Muscle of leg (tissue), 11 donors: ENCODE results near the gene SFRP2. TPM values are rescaled to one million over a fixed set of nuclear protein-coding genes. Genes with fewer than 3 reads are reported as not detected.

Experiments
- DNase-seq: peaks from one replicate; pipeline ENCODE4 v3.0.0; 2013
- H3K27ac ChIP-seq: one replicate; pipeline ENCODE4 v1.5.1; 2013; ENCODE audit warnings: mild to moderate bottlenecking, low read length, control low read depth
- H3K27me3 ChIP-seq: one replicate; pipeline ENCODE4 v1.6.1; 2013; ENCODE audit warnings: low read length; ENCODE audit not compliant: control insufficient read depth, insufficient read depth
- H3K36me3 ChIP-seq: one replicate; pipeline ENCODE4 v1.6.1; 2013; ENCODE audit warnings: low read length; ENCODE audit not compliant: control insufficient read depth, insufficient read depth
- H3K4me1 ChIP-seq: one replicate; pipeline ENCODE4 v1.6.1; 2013; ENCODE audit warnings: low read length; ENCODE audit not compliant: control insufficient read depth, insufficient read depth
- H3K4me3 ChIP-seq: one replicate; pipeline ENCODE4 v1.5.1; 2013; ENCODE audit warnings: low read length, control low read depth
- H3K9me3 ChIP-seq: replicated peaks from 2 replicates; pipeline ENCODE4 v1.6.1; 2013; ENCODE audit warnings: low read depth, low read length; ENCODE audit not compliant: control insufficient read depth
- WGBS: methylation state at CpG from one replicate; pipeline ENCODE4 v1.1.5; 2013; ENCODE audit warnings: missing lambda C conversion rate; ENCODE audit not compliant: insufficient coverage; 5-methylcytosine and 5-hydroxymethylcytosine counted together
- polyA plus RNA-seq, 8 donors: library from polyadenylated mRNA; unstranded; fragments of 120-200 nt; gene quantifications; one replicate each; pipeline versions ENCODE4 v1.2.1 to v1.2.3, GENCODE V29; 2013; ENCODE audit warnings: inconsistent platforms in 1 of 8, low replicate concordance in 1 of 8; ENCODE audit not compliant: insufficient read length in 8 of 8, insufficient read depth in 1 of 8
- total RNA-seq: library from RNA; stranded (reverse); fragments of 120-200 nt; gene quantifications from one replicate; pipeline ENCODE4 v1.2.4, GENCODE V29; 2013

The SFRP2 gene
- total and polyA plus RNA-seq, 9 donors: 33.7 to 136 (median 70.1) TPM

GRCh38 chr4:153799694-153800074 is 10.8 kb upstream of the SFRP2 start:
- peak; percentile 65 for DNase-seq
- no CpG with 5 or more reads among the region's 2 CpGs for WGBS

GRCh38 chr4:153798901-153799693 is 10.2 kb upstream of the SFRP2 start:
- Histone ChIP-seq H3K27me3 (no peaks in the 10 kb centered on the region), H3K4me1 (no peaks in the 10 kb centered on the region), H3K4me3 (no peak overlapping the region), H3K36me3 (no peaks in the 10 kb centered on the region), H3K27ac (no peak overlapping the region), H3K9me3 (no peaks in the 10 kb centered on the region)
- no peak for DNase-seq
- WGBS: no CpG with 5 or more reads among the region's 3 CpGs

More at GRCh38 chr4:153799694-153800074, 10.8 kb upstream of the SFRP2 start:
- no peak overlapping the region for H3K27ac ChIP-seq
- H3K4me3 ChIP-seq: no peak overlapping the region
- no peaks in the 10 kb centered on the region for H3K36me3 ChIP-seq
- no peaks in the 10 kb centered on the region for H3K27me3 ChIP-seq
- H3K4me1 ChIP-seq: peaks cover 1% of the 10 kb centered on the region
- no peaks in the 10 kb centered on the region for H3K9me3 ChIP-seq

GRCh38 chr4:153798420-153798819 is 9.5 kb upstream of the SFRP2 start:
- WGBS: no CpG with 5 or more reads among the region's 3 CpGs
- Histone ChIP-seq H3K4me1 (no peaks in the 10 kb centered on the region), H3K9me3 (no peaks in the 10 kb centered on the region), H3K36me3 (no peaks in the 10 kb centered on the region), H3K4me3 (no peak overlapping the region), H3K27me3 (peaks cover 1% of the 10 kb centered on the region), H3K27ac (no peak overlapping the region)
- peak; percentile 59 for DNase-seq

- no peak for DNase-seq
- H3K36me3 ChIP-seq: no peaks in the 10 kb centered on the region
- H3K4me1 ChIP-seq: peaks cover 31% of the 10 kb centered on the region
- 77% methylated on average over 2 of the region's 5 CpGs for WGBS
- H3K27ac ChIP-seq: no peak overlapping the region
- no peaks in the 10 kb centered on the region for H3K9me3 ChIP-seq
- peaks cover 45% of the 10 kb centered on the region for H3K27me3 ChIP-seq
- H3K4me3 ChIP-seq: no peak overlapping the region
Observed at GRCh38 chr4:153794006-153794405, 5.1 kb upstream of the SFRP2 start.

GRCh38 chr4:153792618-153793247 is 3.9 kb upstream of the SFRP2 start:
- peak overlapping the region; percentile 27 for H3K4me3 ChIP-seq
- H3K27me3 ChIP-seq: peaks cover 57% of the 10 kb centered on the region
- H3K9me3 ChIP-seq: no peaks in the 10 kb centered on the region
- DNase-seq: no peak
- WGBS: 21% methylated on average over 25 of the region's 39 CpGs
- H3K36me3 ChIP-seq: no peaks in the 10 kb centered on the region
- no peak overlapping the region for H3K27ac ChIP-seq
- peaks cover 38% of the 10 kb centered on the region for H3K4me1 ChIP-seq

GRCh38 chr4:153791746-153792617 is 3.1 kb upstream of the SFRP2 start:
- 4% methylated on average over 22 of the region's 37 CpGs for WGBS
- no peak overlapping the region for H3K27ac ChIP-seq
- H3K9me3 ChIP-seq: no peaks in the 10 kb centered on the region
- peak overlapping the region; percentile 27 for H3K4me3 ChIP-seq
- no peaks in the 10 kb centered on the region for H3K36me3 ChIP-seq
- peaks cover 38% of the 10 kb centered on the region for H3K4me1 ChIP-seq
- H3K27me3 ChIP-seq: peaks cover 63% of the 10 kb centered on the region
- peak; percentile 92 for DNase-seq

- H3K9me3 ChIP-seq: no peaks in the 10 kb centered on the region
- WGBS: 4% methylated on average over 48 of the region's 51 CpGs
- peaks cover 66% of the 10 kb centered on the region for H3K27me3 ChIP-seq
- peak; percentile 72 for DNase-seq
- no peaks in the 10 kb centered on the region for H3K36me3 ChIP-seq
- H3K27ac ChIP-seq: peak overlapping the region; percentile 44
- H3K4me1 ChIP-seq: peaks cover 38% of the 10 kb centered on the region
- H3K4me3 ChIP-seq: peak overlapping the region; percentile 27
Observed at GRCh38 chr4:153790962-153791551, 2.2 kb upstream of the SFRP2 start.

- no peaks in the 10 kb centered on the region for H3K9me3 ChIP-seq
- H3K27ac ChIP-seq: peak overlapping the region; percentile 44
- no peaks in the 10 kb centered on the region for H3K36me3 ChIP-seq
- DNase-seq: peak; percentile 43
- peaks cover 66% of the 10 kb centered on the region for H3K27me3 ChIP-seq
- peaks cover 38% of the 10 kb centered on the region for H3K4me1 ChIP-seq
- WGBS: 55% methylated on average over 8 of the region's 10 CpGs
- no peak overlapping the region for H3K4me3 ChIP-seq
Observed at GRCh38 chr4:153790500-153790865, 1.6 kb upstream of the SFRP2 start.

- Histone ChIP-seq H3K27ac (peak overlapping the region; percentile 44), H3K4me1 (peaks cover 38% of the 10 kb centered on the region), H3K36me3 (no peaks in the 10 kb centered on the region), H3K4me3 (peak overlapping the region; percentile 46), H3K9me3 (no peaks in the 10 kb centered on the region), H3K27me3 (peaks cover 66% of the 10 kb centered on the region)
- DNase-seq: peak; percentile 63
- WGBS: 48% methylated on average over 16 of the region's 28 CpGs
Observed at GRCh38 chr4:153789741-153790499, 1.0 kb upstream of the SFRP2 start.
